Occipital lobe (tissue), 3 donors: Measurements from ENCODE around the gene MED31. TPM values are rescaled to one million over a fixed set of nuclear protein-coding genes. Genes with fewer than 3 reads are reported as not detected.
"Not testable (repeated sequence)": the region's sequence is repeated elsewhere in the genome, so short reads cannot be mapped to it uniquely, and the experiment has no call there.

ENCODE experiments used
- DNase-seq: peaks from one replicate; lab custom pipeline; 2025; lab: John Stamatoyannopoulos, UW
- small RNA-seq: library from RNA; depleted of rRNA; stranded (forward); fragments of <200 nt; gene quantifications from one replicate; pipeline ENCODE3, GENCODE V24; 2014
- total RNA-seq: library from RNA; depleted of rRNA; stranded (reverse); fragments of >200 nt; gene quantifications from one replicate; pipeline ENCODE4 v1.2.3, GENCODE V29; 2014

Gene MED31
- total RNA-seq, 1 donor from 2014 or later: 16.1 TPM

- no peak for DNase-seq
Measured at GRCh38 chr17:6627019-6627418, 24.4 kb downstream of the MED31 start.

- DNase-seq: no peak
Measured at GRCh38 chr17:6626616-6627015, 24.8 kb downstream of the MED31 start.

GRCh38 chr17:6623941-6624340 is 27.5 kb downstream of the MED31 start:
- no peak for DNase-seq

GRCh38 chr17:6611231-6611630 is 40.2 kb downstream of the MED31 start:
- DNase-seq: no peak

GRCh38 chr17:6610011-6610410 is 41.4 kb downstream of the MED31 start:
- no peak for DNase-seq

- DNase-seq: no peak
Measured at GRCh38 chr17:6608321-6608720, 43.1 kb downstream of the MED31 start.

GRCh38 chr17:6605142-6605541 is 46.3 kb downstream of the MED31 start:
- DNase-seq: no peak

- peak; percentile 7 for DNase-seq
Measured at GRCh38 chr17:6603744-6604325, 47.6 kb downstream of the MED31 start.

- no peak for DNase-seq
Measured at GRCh38 chr17:6602141-6602540, 49.3 kb downstream of the MED31 start.

- DNase-seq: no peak
Measured at GRCh38 chr17:6599364-6599763, 52.0 kb downstream of the MED31 start.

GRCh38 chr17:6597727-6598126 is 53.7 kb downstream of the MED31 start:
- DNase-seq: no peak

GRCh38 chr17:6596941-6597340 is 54.5 kb downstream of the MED31 start:
- no peak for DNase-seq

- no peak for DNase-seq
Measured at GRCh38 chr17:6596511-6596910, 54.9 kb downstream of the MED31 start.

GRCh38 chr17:6596081-6596480 is 55.3 kb downstream of the MED31 start:
- no peak for DNase-seq

GRCh38 chr17:6593371-6593770 is 58.0 kb downstream of the MED31 start:
- DNase-seq: not testable (repeated sequence)

Small RNAs within 50 kb of the gene (small RNA-seq; reads per million reads assigned to genes)
- gene MIR4520-1 (not detected), gene RNA5SP435 (not detected)

Other genes starting within 250 kb of the MED31 start
- not detected for gene AIPL1, start 216.5 kb downstream of the MED31 start, total RNA-seq
- gene PIMREG, start 207.2 kb downstream of the MED31 start, total RNA-seq: 5.9 TPM
- gene PITPNM3, start 95.0 kb downstream of the MED31 start, total RNA-seq: 13.9 TPM
- 28.4 TPM for gene KIAA0753, start 10.9 kb downstream of the MED31 start, total RNA-seq
- gene TXNDC17, start 10.5 kb downstream of the MED31 start, total RNA-seq: 13.3 TPM
- gene C17orf100, start 157 bp upstream of the MED31 start, total RNA-seq: 2.3 TPM
- gene SLC13A5, start 61.8 kb upstream of the MED31 start, total RNA-seq: not detected
- gene XAF1, start 104.4 kb upstream of the MED31 start, total RNA-seq: 2.5 TPM
- not detected for gene FBXO39, start 124.6 kb upstream of the MED31 start, total RNA-seq
- 1.2 TPM for gene TEKT1, start 180.1 kb upstream of the MED31 start, total RNA-seq